ENCODE measurements around the gene ZNF107.
A peak's percentile ranks its signal among the peaks of the same experiment; 100 is the strongest.
"Not testable (repeated sequence)": the region's sequence is repeated elsewhere in the genome, so short reads cannot be mapped to it uniquely, and the experiment has no call there.

Gene ZNF107

DNA sequence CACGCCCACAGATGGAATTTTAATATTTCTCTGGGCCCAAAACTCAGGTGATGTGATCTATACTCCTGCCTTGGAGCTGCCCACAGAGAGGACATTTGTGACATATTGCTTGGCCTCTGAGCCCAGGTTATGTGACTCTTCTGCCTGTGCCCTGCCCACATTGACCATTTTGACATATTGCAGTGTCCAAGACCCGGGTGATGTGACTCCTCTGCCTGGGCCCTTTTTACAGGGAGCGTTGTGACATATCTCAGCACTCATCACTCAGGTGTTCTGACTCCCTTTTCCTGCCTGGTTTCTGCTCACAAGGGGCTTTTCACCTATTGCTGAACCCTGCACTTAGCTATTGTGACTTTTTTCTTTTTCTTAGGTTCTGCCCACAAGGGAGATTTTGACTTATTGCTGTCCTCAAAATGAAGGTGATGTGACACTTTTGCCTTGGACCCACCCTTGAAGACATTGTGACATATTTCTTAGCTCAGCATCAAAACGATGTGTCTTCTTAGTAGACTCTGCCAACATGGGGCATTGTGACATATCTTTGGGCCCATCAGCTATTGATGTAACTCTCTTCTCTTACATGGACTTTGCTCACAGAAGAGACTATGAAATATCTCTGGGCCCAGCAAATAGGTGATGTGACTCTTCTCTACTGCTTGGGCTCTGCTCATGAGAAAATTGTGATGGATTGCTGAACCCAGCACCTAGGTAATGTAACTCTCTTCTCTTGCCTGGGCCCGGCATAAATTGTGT lies 11.0 kb upstream of the ZNF107 start:
- TF ChIP-seq, protein P1, sequence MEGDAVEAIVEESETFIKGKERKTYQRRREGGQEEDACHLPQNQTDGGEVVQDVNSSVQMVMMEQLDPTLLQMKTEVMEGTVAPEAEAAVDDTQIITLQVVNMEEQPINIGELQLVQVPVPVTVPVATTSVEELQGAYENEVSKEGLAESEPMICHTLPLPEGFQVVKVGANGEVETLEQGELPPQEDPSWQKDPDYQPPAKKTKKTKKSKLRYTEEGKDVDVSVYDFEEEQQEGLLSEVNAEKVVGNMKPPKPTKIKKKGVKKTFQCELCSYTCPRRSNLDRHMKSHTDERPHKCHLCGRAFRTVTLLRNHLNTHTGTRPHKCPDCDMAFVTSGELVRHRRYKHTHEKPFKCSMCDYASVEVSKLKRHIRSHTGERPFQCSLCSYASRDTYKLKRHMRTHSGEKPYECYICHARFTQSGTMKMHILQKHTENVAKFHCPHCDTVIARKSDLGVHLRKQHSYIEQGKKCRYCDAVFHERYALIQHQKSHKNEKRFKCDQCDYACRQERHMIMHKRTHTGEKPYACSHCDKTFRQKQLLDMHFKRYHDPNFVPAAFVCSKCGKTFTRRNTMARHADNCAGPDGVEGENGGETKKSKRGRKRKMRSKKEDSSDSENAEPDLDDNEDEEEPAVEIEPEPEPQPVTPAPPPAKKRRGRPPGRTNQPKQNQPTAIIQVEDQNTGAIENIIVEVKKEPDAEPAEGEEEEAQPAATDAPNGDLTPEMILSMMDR (IDR thresholded peaks at IDR 0.05; ENCODE audit: control insufficient read depth, extremely low read depth, insufficient read depth) = no peak
- no peak for DNase-seq (ENCODE audit: low read depth)
- H3K4me3 ChIP-seq (ENCODE audit: low read depth, low read length) = no peak overlapping the region

DNA sequence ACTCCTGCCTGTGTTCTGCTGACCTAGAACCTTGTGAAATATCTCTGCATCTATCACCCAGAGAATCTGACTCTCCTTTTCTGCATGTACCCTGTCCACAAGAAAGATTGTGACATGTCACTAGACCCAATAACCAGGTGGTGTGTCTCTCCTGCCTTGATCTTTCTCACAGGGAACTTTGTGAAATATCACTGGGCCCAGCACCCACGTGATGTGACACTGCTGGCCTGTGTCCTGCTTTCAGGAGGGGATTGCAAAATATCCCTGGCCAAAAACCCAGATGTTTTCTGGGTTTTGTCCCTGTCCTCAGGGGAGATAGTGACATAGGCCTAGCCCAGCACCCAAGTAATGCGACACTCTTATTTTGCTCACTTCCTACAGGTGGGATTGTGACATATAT lies 10.1 kb upstream of the ZNF107 start:
- H3K4me3 ChIP-seq (ENCODE audit: low read depth, low read length) = no peak overlapping the region
- TF ChIP-seq, protein P1 (IDR thresholded peaks at IDR 0.05; ENCODE audit: control insufficient read depth, extremely low read depth, insufficient read depth) = no peak
- no peak for DNase-seq (ENCODE audit: low read depth)

DNA sequence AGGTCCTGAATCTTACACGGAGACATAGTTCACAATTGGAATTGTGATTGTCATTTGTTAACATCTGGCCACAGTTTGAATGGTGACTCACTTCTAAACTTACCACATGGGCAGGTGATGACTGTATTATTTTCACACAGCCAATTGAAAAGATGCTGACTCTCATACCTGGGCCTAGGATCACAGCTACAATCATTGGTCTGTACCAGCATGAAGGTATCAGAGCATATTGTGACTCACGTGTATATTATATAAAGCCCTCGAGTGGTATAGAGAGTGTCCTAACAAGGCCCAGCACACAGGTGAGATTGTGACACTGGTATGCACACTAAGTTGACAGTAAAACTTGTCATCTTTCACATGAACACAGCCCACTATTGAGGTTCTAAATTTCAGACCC lies 9.4 kb upstream of the ZNF107 start:
- H3K4me3 ChIP-seq (ENCODE audit: low read depth, low read length) = no peak overlapping the region
- TF ChIP-seq, protein P1 (IDR thresholded peaks at IDR 0.05; ENCODE audit: control insufficient read depth, extremely low read depth, insufficient read depth) = no peak
- no peak for DNase-seq (ENCODE audit: low read depth)

DNA sequence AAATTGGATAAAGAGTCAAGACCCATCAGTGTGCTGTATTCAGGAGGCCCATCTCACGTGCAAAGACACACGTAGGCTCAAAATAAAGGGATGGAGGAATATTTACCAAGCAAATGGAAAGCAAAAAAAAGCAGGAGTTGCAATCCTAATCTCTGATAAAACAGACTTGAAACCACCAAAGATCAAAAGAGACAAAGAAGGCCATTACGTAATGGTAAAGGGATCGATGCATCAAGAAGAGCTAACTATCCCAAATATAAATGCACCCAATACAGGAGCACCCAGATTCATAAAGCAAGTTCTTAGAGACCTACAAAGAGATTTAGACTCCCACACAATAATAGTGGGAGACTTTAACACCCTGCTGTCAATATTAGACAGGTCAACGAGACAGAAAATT lies 3.8 kb upstream of the ZNF107 start:
- H3K4me3 ChIP-seq (ENCODE audit: low read depth, low read length) = not testable (repeated sequence)

DNA sequence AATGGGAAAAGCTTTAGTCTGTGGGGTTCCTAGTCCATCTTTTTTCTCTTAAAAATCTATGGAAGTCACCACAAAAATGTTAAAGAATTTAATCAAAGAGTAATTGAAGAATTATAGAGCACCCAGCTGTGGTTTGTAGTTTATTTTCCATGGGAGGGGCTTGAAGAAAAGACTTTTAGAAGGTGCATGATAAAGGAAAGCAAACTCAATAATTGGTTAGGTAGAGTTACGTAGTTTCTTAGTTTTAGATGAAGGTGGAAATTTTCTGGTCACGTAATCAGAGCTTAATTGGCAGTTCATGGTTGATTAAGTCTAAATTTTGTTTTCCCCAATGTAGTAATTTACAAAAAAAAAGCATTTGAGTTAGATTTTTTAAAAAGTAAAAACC lies 724 bp downstream of the ZNF107 start:
- no peak for DNase-seq (ENCODE audit: low read depth)
- TF ChIP-seq, protein P1 (IDR thresholded peaks at IDR 0.05; ENCODE audit: control insufficient read depth, extremely low read depth, insufficient read depth) = no peak

More for the DNA sequence above, 3.8 kb upstream of the ZNF107 start:
- not testable (repeated sequence) for DNase-seq (ENCODE audit: low read depth)

DNA sequence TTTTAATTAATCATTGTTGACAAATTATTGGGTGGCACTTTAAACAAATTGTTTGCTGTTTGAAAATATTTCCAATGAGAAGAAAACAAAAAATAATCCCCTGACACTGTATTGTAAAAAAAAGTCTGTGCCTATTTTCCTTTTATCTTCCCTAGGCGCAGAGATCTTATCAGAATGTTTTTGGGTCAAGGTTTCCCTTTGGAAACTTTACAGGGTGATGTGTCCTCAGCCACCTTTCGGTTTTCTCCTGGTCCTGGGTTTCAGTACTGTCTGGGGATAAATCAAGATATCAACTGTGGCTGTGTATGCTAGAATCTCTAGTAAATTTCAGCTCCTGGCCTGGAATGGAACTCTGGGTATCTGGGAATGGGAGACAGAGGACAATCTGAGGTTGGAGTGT lies 1.4 kb downstream of the ZNF107 start:
- no peak for DNase-seq (ENCODE audit: low read depth)
- H3K4me3 ChIP-seq (ENCODE audit: low read depth, low read length) = 0 out of 2 replicates have a peak overlapping the region, but pooled peaks have one; percentile 7
- TF ChIP-seq, protein P1 (IDR thresholded peaks at IDR 0.05; ENCODE audit: control insufficient read depth, extremely low read depth, insufficient read depth) = no peak

More for the DNA sequence above, 724 bp downstream of the ZNF107 start:
- H3K4me3 ChIP-seq (ENCODE audit: low read depth, low read length) = peak overlapping the region; percentile 93

DNA sequence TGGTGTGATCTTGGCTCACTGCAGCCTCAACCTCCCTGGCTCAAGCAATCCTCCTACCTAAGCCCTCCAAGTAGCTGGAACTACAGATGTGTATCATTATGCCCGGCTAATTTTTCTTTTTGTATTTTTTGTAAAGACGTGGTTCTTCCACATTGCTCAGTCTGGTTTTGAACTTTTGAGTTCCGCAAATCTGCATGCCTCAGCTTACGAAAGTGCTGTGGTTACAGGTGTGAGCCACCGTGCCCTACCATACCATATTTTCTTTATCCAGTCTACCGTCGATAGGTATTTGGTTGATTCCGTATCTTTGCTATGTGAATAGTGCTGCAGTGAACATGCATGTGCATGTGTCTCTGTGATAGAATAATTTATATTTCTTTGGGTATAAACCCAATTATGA lies 6.5 kb downstream of the ZNF107 start:
- H3K4me3 ChIP-seq (ENCODE audit: low read depth, low read length) = no peak overlapping the region
- no peak for DNase-seq (ENCODE audit: low read depth)
- TF ChIP-seq, protein P1 (IDR thresholded peaks at IDR 0.05; ENCODE audit: control insufficient read depth, extremely low read depth, insufficient read depth) = no peak

Data from LNCaP clone FGC (cell line).